K562 (cell line): ENCODE measurements around the gene DHX8. TPM values are rescaled to one million over a fixed set of nuclear protein-coding genes. Genes with fewer than 3 reads are reported as not detected.

Experiments used
- ATAC-seq: fragments of 200-7000 bp; cut with Tn5 transposase; 3 replicates; pipeline ENCODE4 v1.9.1; 2020; ENCODE audit warnings: moderate library complexity
- BruUV-seq: library from RNA; stranded (reverse); fragments of 400-500 nt; replicated peaks from 2 replicates; lab custom pipeline; 2021; lab: Mats Ljungman, UMichigan
- CTCF ChIA-PET: fragments of 300-600 bp; formaldehyde crosslinking; extraction: SDS; loops from one replicate; lab custom pipeline; 2021; ENCODE audit warnings: low intra/inter-chr PET ratio; lab: Yijun Ruan, JAX
- POLR2A ChIA-PET: fragments of 300-600, 350-650 bp; sonication (Branson Sonifier 250); formaldehyde crosslinking; extraction: SDS; loops from one replicate; lab custom pipeline; 2021; ENCODE audit warnings: antibody characterized with exemption, inconsistent platforms; lab: Yijun Ruan, JAX
- DNase-seq, 4 experiments: peaks; one replicate each; pipeline versions ENCODE4 v3.0.0 to v3.0.0-alpha.2; 2011 to 2018; ENCODE audit warnings: low spot score in 3 of 4, mixed read lengths in 3 of 4; ENCODE audit errors: extremely low read depth in 1 of 4
- FAIRE-seq: peaks from 2 replicates; lab custom pipeline; 2011; peaks lifted over from hg19 to GRCh38; lab: Jason Lieb, UNC
- H2AFZ ChIP-seq: 2 replicates; pipeline ENCODE4 v1.6.0; 2011; ENCODE audit warnings: low read depth, low read length, control low read depth, inconsistent platforms
- H3K27ac ChIP-seq: fragments of 200-600 bp; 3 replicates; pipeline ENCODE4 v1.8.0; 2011; ENCODE audit warnings: low read depth, mild to moderate bottlenecking, control low read depth, inconsistent platforms, low read length, moderate library complexity, mixed read lengths; ENCODE audit errors: extremely low read depth
- H3K27me3 ChIP-seq, 2 experiments: fragments of 300-600 bp in 1 of 2; 2 replicates in 1 of 2; 3 replicates in 1 of 2; pipeline versions ENCODE4 v1.6.0 to v1.8.0; 2011; ENCODE audit warnings: inconsistent platforms in 2 of 2, low read length in 2 of 2, mild to moderate bottlenecking in 1 of 2, mixed read lengths in 1 of 2, moderate library complexity in 1 of 2; ENCODE audit not compliant: control insufficient read depth in 2 of 2, insufficient read depth in 2 of 2
- H3K36me3 ChIP-seq: fragments of 300-600 bp; 3 replicates; pipeline ENCODE4 v1.8.0; 2011; ENCODE audit warnings: mild to moderate bottlenecking, low read length, inconsistent platforms; ENCODE audit not compliant: control insufficient read depth, insufficient read depth
- H3K4me1 ChIP-seq, 2 experiments: fragments of 200-600 bp in 1 of 2; replicated peaks in 1 of 2; 2 replicates in 1 of 2; 3 replicates in 1 of 2; pipeline versions ENCODE4 v1.5.1 to v1.8.0; 2011; ENCODE audit warnings: inconsistent platforms in 2 of 2, low read length in 2 of 2, mild to moderate bottlenecking in 1 of 2, mixed read lengths in 1 of 2, moderate library complexity in 1 of 2; ENCODE audit not compliant: control insufficient read depth in 2 of 2, insufficient read depth in 2 of 2
- H3K4me2 ChIP-seq: 2 replicates; pipeline ENCODE4 v1.6.1; 2011; ENCODE audit warnings: low read length, control low read depth, inconsistent platforms, mixed read lengths; ENCODE audit not compliant: insufficient read depth
- H3K4me3 ChIP-seq: fragments of 200-600 bp; sonication (generic), shearing (Covaris generic); 2 replicates; pipeline ENCODE4 v1.5.1; 2016; ENCODE audit warnings: control low read depth, inconsistent platforms
- H3K79me2 ChIP-seq: fragments of 200-600 bp; 3 replicates; pipeline ENCODE4 v1.8.0; 2011; ENCODE audit warnings: low read length, inconsistent platforms; ENCODE audit not compliant: control insufficient read depth, insufficient read depth
- H3K9ac ChIP-seq, 2 experiments: 2 replicates each; pipeline versions ENCODE4 v1.6.0 to v1.6.1; 2011; ENCODE audit warnings: low read depth in 2 of 2, low read length in 2 of 2, control low read depth in 1 of 2, inconsistent platforms in 1 of 2, mild to moderate bottlenecking in 1 of 2, mixed read lengths in 1 of 2; ENCODE audit not compliant: insufficient read depth in 1 of 2
- H3K9me1 ChIP-seq: one replicate; pipeline ENCODE4 v1.6.0; 2011; ENCODE audit warnings: inconsistent platforms, mild to moderate bottlenecking, low read length, moderate library complexity; ENCODE audit not compliant: control insufficient read depth, insufficient read depth
- H3K9me3 ChIP-seq: replicated peaks from 2 replicates; pipeline ENCODE4 v1.5.1; 2011; ENCODE audit warnings: low read depth, low read length, inconsistent platforms; ENCODE audit not compliant: control insufficient read depth, insufficient read depth
- H4K20me1 ChIP-seq: replicated peaks from 2 replicates; pipeline ENCODE4 v1.6.1; 2011; ENCODE audit warnings: low read length, inconsistent platforms, mixed read lengths; ENCODE audit not compliant: control insufficient read depth, insufficient read depth
- FOXK2 ChIP-seq, 2 experiments: fragments of 450-650 bp; IDR thresholded peaks in 1 of 2; conservative IDR thresholded peaks in 1 of 2; 2 replicates each; pipeline ENCODE4 v1.6.1; 2016; ENCODE audit warnings: low read depth in 2 of 2, mild to moderate bottlenecking in 1 of 2
- HEY1 ChIP-seq: fragments of 250-450 bp; sonication (Bioruptor Pico); IDR thresholded peaks from 2 replicates; pipeline ENCODE4 v1.5.0; 2020; ENCODE audit warnings: mild to moderate bottlenecking, moderate library complexity, borderline replicate concordance
- MCM3 ChIP-seq: fragments of 450-650 bp; IDR thresholded peaks from 2 replicates; pipeline ENCODE4 v1.6.1; 2016
- RBM25 ChIP-seq: fragments of 200-400 bp; formaldehyde crosslinking; IDR thresholded peaks from 2 replicates; pipeline ENCODE4 v1.6.1; 2018; ENCODE audit warnings: low read length, low read depth, moderate library complexity; ENCODE audit not compliant: severe bottlenecking
- RFX1 ChIP-seq: fragments of 450-650 bp; IDR thresholded peaks from 2 replicates; pipeline ENCODE4 v1.6.1; 2016; ENCODE audit warnings: mild to moderate bottlenecking, moderate library complexity
- ZFP36 ChIP-seq: fragments of 150-350 bp; IDR thresholded peaks from 2 replicates; pipeline ENCODE4 v1.6.1; 2018; ENCODE audit warnings: low read length, low read depth; ENCODE audit not compliant: partially characterized antibody
- ZNF436 ChIP-seq: fragments of 250-450, 450-650 bp; sonication (Bioruptor Pico); formaldehyde crosslinking; IDR thresholded peaks from 2 replicates; pipeline ENCODE4 v1.7.0; 2020; ENCODE audit warnings: mild to moderate bottlenecking
- ZNF75A ChIP-seq: fragments of 450-650 bp; formaldehyde crosslinking; IDR thresholded peaks from 2 replicates; pipeline ENCODE4 v1.4.0; 2020; ENCODE audit warnings: mild to moderate bottlenecking
- in situ Hi-C: fragments of 300-500 bp; cut with MboI; formaldehyde crosslinking; loops from 4 replicates; pipeline ENCODE4 v1.15.0; 2018; ENCODE audit warnings: inconsistent platforms, mixed read lengths
- intact Hi-C: fragments of 100-400 bp; cut with micrococcal nuclease; formaldehyde crosslinking; loops from 2 replicates; pipeline ENCODE4 v1.14.2; 2022
- polyA plus RNA-seq, 8 experiments: library from polyadenylated mRNA; depleted of rRNA in 4 of 8; stranded (reverse) in 5 of 8; unstranded in 3 of 8; fragments of >200 nt; fragmentation: Nextera tagmentation in 2 of 8; fragmentation: Illumina TruSeq in 1 of 8; extraction: Ambion mirVana in 2 of 8; extraction: Trizol in 1 of 8; gene quantifications; 2 replicates each; pipeline versions ENCODE4 v1.2.1 to v1.2.3, GENCODE V29; 2011 to 2014; ENCODE audit warnings: inconsistent platforms in 1 of 8, missing spikeins in 1 of 8
- total RNA-seq, 7 experiments: library from RNA; depleted of rRNA in 6 of 7; stranded (reverse); fragments of >200 nt in 6 of 7; fragmentation: Illumina TruSeq in 2 of 7; extraction: Trizol in 2 of 7; gene quantifications; 2 replicates each; pipeline versions ENCODE4 v1.2.1 to v1.2.3, GENCODE V29; 2011 to 2021; ENCODE audit warnings: low replicate concordance in 1 of 7
- TF ChIP-seq, protein P1 (sequence below), 2 experiments: fragments of 450-650 bp; formaldehyde crosslinking in 1 of 2; IDR thresholded peaks; 2 replicates each; pipeline versions ENCODE4 v1.4.0 to v1.6.1; 2014 to 2020; ENCODE audit warnings: mild to moderate bottlenecking in 2 of 2, borderline replicate concordance in 1 of 2, low read depth in 1 of 2
- TF ChIP-seq, protein P2 (sequence below): fragments of 450-650 bp; formaldehyde crosslinking; conservative IDR thresholded peaks from 2 replicates; pipeline ENCODE4 v1.4.0; 2022; ENCODE audit warnings: mild to moderate bottlenecking, missing genetic modification characterization

The DHX8 gene
- total and polyA plus RNA-seq, 9 of the 15 experiments (the other 6 are each of a cell fraction or from before 2014, with no cell fraction given) = 16.7 to 42.5 (median 25.6) TPM

DNA sequence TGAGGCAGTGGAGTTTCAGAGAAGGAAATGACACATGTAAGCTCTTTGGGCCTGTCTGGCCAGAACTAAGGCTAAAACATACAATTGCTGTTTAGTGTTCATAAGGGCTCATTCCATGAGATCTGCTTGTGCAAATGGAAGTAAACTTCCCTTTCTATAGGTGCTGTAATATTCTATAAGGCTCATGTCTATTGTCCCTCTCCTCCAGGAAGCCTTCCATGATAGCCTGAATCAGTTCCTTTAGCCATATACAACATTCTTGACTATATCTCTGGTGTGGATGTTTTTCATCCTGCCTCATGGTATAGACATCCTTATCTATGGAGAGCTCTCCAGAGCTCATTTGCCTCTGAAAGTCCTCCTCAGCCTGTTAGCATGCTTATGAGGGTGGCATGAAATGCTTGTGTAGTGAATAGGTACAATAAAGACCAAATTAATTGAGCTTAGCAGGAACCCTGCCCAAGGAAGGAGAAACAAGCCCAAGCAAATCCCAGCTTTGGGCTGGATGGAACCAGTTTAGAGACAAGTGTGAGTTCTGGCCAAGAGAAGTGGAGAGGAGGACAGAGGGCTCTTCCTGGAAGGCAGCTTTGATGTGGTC lies 64.0 kb downstream of the DHX8 start:
- intact Hi-C loops (no loop called here), in situ Hi-C loops (no loop called here)
- Histone ChIP-seq H2AFZ (peak overlapping the region; percentile 92), H3K9me3 (no peaks in the 10 kb centered on the region), H3K4me2 (no peak overlapping the region), H3K36me3 (no peaks in the 10 kb centered on the region; the same call in 2 of the 3 replicates), H3K4me1 (peaks cover 27 to 35% of the 10 kb centered on the region in 2 experiments), H3K4me3 (no peak overlapping the region), H3K9me1 (no peaks in the 10 kb centered on the region), H4K20me1 (no peaks in the 10 kb centered on the region), H3K27ac (no peak overlapping the region), H3K9ac (no peak overlapping the region), H3K27me3 (no peaks in the 10 kb centered on the region), H3K79me2 (peaks cover 24% of the 10 kb centered on the region)
- DNase-seq (no peak), FAIRE-seq (no peak), ATAC-seq (no peak)
- BruUV-seq = no TSS peak
- TF ChIP-seq, protein P1, sequence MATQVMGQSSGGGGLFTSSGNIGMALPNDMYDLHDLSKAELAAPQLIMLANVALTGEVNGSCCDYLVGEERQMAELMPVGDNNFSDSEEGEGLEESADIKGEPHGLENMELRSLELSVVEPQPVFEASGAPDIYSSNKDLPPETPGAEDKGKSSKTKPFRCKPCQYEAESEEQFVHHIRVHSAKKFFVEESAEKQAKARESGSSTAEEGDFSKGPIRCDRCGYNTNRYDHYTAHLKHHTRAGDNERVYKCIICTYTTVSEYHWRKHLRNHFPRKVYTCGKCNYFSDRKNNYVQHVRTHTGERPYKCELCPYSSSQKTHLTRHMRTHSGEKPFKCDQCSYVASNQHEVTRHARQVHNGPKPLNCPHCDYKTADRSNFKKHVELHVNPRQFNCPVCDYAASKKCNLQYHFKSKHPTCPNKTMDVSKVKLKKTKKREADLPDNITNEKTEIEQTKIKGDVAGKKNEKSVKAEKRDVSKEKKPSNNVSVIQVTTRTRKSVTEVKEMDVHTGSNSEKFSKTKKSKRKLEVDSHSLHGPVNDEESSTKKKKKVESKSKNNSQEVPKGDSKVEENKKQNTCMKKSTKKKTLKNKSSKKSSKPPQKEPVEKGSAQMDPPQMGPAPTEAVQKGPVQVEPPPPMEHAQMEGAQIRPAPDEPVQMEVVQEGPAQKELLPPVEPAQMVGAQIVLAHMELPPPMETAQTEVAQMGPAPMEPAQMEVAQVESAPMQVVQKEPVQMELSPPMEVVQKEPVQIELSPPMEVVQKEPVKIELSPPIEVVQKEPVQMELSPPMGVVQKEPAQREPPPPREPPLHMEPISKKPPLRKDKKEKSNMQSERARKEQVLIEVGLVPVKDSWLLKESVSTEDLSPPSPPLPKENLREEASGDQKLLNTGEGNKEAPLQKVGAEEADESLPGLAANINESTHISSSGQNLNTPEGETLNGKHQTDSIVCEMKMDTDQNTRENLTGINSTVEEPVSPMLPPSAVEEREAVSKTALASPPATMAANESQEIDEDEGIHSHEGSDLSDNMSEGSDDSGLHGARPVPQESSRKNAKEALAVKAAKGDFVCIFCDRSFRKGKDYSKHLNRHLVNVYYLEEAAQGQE (IDR thresholded peaks at IDR 0.05; ENCODE audit: borderline replicate concordance) = 0 out of 2 replicates have a peak, but pooled peaks have one; percentile 13
- TF ChIP-seq, protein P1 (CRISPR knock-in tag; IDR thresholded peaks at IDR 0.05; ENCODE audit: low read depth) = no peak
- TF ChIP-seq, protein P2, sequence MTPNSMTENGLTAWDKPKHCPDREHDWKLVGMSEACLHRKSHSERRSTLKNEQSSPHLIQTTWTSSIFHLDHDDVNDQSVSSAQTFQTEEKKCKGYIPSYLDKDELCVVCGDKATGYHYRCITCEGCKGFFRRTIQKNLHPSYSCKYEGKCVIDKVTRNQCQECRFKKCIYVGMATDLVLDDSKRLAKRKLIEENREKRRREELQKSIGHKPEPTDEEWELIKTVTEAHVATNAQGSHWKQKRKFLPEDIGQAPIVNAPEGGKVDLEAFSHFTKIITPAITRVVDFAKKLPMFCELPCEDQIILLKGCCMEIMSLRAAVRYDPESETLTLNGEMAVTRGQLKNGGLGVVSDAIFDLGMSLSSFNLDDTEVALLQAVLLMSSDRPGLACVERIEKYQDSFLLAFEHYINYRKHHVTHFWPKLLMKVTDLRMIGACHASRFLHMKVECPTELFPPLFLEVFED (CRISPR knock-in tag) = no peak
- TF ChIP-seq FOXK2 (conservative IDR thresholded peaks at IDR 0.05 in 1 of 2, IDR thresholded peaks at IDR 0.05 in 1 of 2; ENCODE audit: low read depth in 2 of 2) (no peak), MCM3 (no peak), ZNF436 (CRISPR knock-in tag) (0 out of 2 replicates have a peak, but pooled peaks have one; percentile 33), RBM25 (peak; percentile 80), ZNF75A (CRISPR knock-in tag) (no peak), HEY1 (CRISPR knock-in tag) (no peak), RFX1 (peak; percentile 73), ZFP36 (peak; percentile 97)
- POLR2A ChIA-PET = interaction anchor here (0.8 to 2.7 kb wide), 5 partner anchors 8 to 40 kb away, joined by 3 to 14 read pairs (median 5); no protein-coding TSS in a partner anchor
- CTCF ChIA-PET = no interaction called here
